Right lobe of liver (tissue), 6 donors: ENCODE data around the gene RPS6KB2. TPM values are rescaled to one million over a fixed set of nuclear protein-coding genes. Genes with fewer than 3 reads are reported as not detected.
A peak's percentile ranks its signal among the peaks of the same experiment; 100 is the strongest.
"Not testable (repeated sequence)": the region's sequence is repeated elsewhere in the genome, so short reads cannot be mapped to it uniquely, and the experiment has no call there.

Source experiments
- ATAC-seq, 4 donors: fragments of 200-7000 bp; cut with Tn5 transposase; one replicate each; pipeline ENCODE4 v1.9.1; 2020; ENCODE audit warnings: mild to moderate bottlenecking in 4 of 4, moderate library complexity in 4 of 4
- DNase-seq, 3 donors: peaks; one replicate each; pipeline ENCODE4 v3.0.0-alpha.2; 2020
- H3K27ac ChIP-seq, 3 donors: fragments of 200-600 bp; one replicate each; pipeline ENCODE4 v1.8.0; 2022
- H3K27me3 ChIP-seq, 2 donors: fragments of 200-600 bp; one replicate each; pipeline ENCODE4 v1.8.0; 2022
- H3K36me3 ChIP-seq, 4 donors: fragments of 200-600 bp; sonication (generic) in 1 of 4; one replicate each; pipeline versions ENCODE4 v1.5.1 to v1.8.0; 2017 to 2022; ENCODE audit warnings: control low read depth in 1 of 4
- H3K4me1 ChIP-seq, 4 donors: fragments of 200-600 bp; sonication (generic) in 1 of 4; one replicate each; pipeline versions ENCODE4 v1.5.1 to v1.8.0; 2017 to 2022; ENCODE audit warnings: control low read depth in 1 of 4
- H3K4me3 ChIP-seq, 3 donors: fragments of 200-600 bp; one replicate each; pipeline ENCODE4 v1.8.0; 2022
- H3K9me3 ChIP-seq, 4 donors: fragments of 200-600 bp; sonication (generic) in 1 of 4; one replicate each; pipeline versions ENCODE4 v1.5.1 to v1.8.0; 2017 to 2022; ENCODE audit warnings: control low read depth in 1 of 4
- CTCF ChIP-seq, 4 donors: fragments of 200-600 bp in 3 of 4; fragments of 450-650 bp in 1 of 4; IDR thresholded peaks; one replicate each; pipeline versions ENCODE4 v1.5.1 to v1.8.0; 2016 to 2022; ENCODE audit warnings: antibody characterized with exemption in 4 of 4, mild to moderate bottlenecking in 2 of 4
- POLR2A ChIP-seq: fragments of 450-650 bp; IDR thresholded peaks from one replicate; pipeline ENCODE4 v1.6.1; 2017; ENCODE audit warnings: antibody characterized with exemption, mild to moderate bottlenecking
- WGBS: methylation state at CpG from one replicate; pipeline ENCODE4 v1.1.6; 2018; ENCODE audit warnings: low coverage, low lambda C conversion rate; ENCODE audit not compliant: insufficient coverage; ENCODE audit errors: missing lambda C conversion rate; 5-methylcytosine and 5-hydroxymethylcytosine counted together
- intact Hi-C, 2 donors: fragments of 100-400 bp; cut with DNase I; formaldehyde crosslinking; loops; one replicate each; pipeline versions ENCODE4 v1.11.2 to v1.14.1; 2022
- total RNA-seq, 6 experiments: library from RNA; depleted of rRNA in 2 of 6; stranded (reverse); fragments of >200 nt in 2 of 6; fragmentation: NEBNext Ultra II Directional in 3 of 6; extraction: Animal tissue kit (Norgen Biotek cat#: 25700) in 3 of 6; gene quantifications; one replicate each; pipeline versions ENCODE4 v1.1.0 to v1.2.4, GENCODE V29; 2016 to 2023
- donor health status: DM: no; HTN: yes; CAD: no.
- donor health status: DM: no; HTN: no; CAD: no.
- donor health status: DM: no; HTN: no; CAD: no.
- donor health status: DM: no; HTN: yes; CAD: no.
- donor health status: DM: no; HTN: yes; CAD: no.

Gene RPS6KB2
- total RNA-seq, 6 experiments from 2014 or later = 18.8 to 37.1 (median 27.1) TPM

DNA sequence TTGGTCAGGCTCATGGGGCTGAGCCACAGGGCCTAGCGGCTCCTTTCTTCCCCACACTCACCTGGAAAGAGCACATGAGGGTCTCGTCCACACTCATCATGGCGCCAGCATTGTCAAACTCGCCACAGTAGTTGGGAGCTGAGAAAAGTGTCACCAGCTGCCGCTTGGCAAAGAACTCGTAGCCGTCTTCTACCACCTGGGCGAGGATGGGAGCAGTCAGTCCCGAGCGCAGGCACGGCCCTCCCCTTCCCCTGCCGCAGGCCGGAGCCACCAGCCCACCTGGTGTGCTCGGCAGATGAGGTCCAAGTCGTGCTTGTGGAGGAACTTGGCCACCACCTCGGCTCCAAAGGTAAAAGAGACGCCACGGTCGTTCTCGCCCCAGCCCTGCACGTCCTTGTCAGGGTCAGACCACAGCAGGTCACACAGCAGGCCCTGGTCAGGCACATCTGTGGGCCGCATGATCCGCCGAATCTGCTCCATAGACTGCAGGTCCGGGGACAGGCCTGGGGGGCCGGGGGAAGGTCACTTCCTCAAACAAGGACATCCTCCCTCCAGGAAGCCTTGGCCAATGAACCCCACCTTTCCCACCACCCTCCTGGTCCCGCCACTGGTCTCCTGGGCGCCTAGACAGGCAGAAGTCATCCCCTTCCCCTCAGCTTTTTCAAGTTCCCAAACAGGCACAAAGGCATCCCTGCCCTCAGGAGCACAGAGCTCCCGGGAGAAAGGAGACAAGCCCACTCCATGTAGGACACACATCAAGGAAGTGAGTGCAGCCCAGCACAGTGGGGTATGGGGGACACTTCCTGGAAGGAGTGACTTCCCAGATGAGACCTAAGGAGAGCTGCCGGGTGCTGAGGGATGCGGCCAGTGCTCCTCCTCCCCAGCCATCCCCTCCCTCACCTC lies 29.4 kb upstream of the RPS6KB2 start:
- ATAC-seq (no peak), DNase-seq (no peak)
- WGBS = 79% methylated on average over 8 of the region's 31 CpGs
- TF ChIP-seq CTCF (IDR thresholded peaks at IDR 0.05) (no peak), POLR2A (no peak)
- Histone ChIP-seq H3K9me3 (no peaks in the 10 kb centered on the region), H3K4me1 (peaks cover 0 to 24% (median 5%) of the 10 kb centered on the region in 4 donors), H3K27ac (no peak overlapping the region), H3K36me3 (peaks cover 3 to 34% (median 17%) of the 10 kb centered on the region in 4 donors), H3K4me3 (no peak overlapping the region), H3K27me3 (no peaks in the 10 kb centered on the region)
- intact Hi-C loops = loop anchor here in 1 of 2 donors (10.0 kb wide), 1 partner anchor 106 kb away; the partner anchor contains the start of genes CDK2AP2 and PITPNM1

GRCh38 chr11:67400251-67400941 lies 27.9 kb upstream of the RPS6KB2 start:
- DNase-seq = no peak
- H3K4me1 ChIP-seq = peaks cover 0 to 24% (median 5%) of the 10 kb centered on the region in 4 donors
- peak overlapping the region in 2 of 3 donors; percentile 77 to 88 for H3K27ac ChIP-seq
- peak overlapping the region; percentile 95 to 99 (median 98) for H3K4me3 ChIP-seq
- H3K36me3 ChIP-seq = peaks cover 3 to 33% (median 17%) of the 10 kb centered on the region in 4 donors
- TF ChIP-seq POLR2A = no peak
- TF ChIP-seq CTCF (IDR thresholded peaks at IDR 0.05) = no peak
- no peaks in the 10 kb centered on the region for H3K27me3 ChIP-seq
- intact Hi-C loops = no loop called here
- 21% methylated on average over 14 of the region's 23 CpGs for WGBS
- no peak for ATAC-seq
- H3K9me3 ChIP-seq = no peaks in the 10 kb centered on the region

DNA sequence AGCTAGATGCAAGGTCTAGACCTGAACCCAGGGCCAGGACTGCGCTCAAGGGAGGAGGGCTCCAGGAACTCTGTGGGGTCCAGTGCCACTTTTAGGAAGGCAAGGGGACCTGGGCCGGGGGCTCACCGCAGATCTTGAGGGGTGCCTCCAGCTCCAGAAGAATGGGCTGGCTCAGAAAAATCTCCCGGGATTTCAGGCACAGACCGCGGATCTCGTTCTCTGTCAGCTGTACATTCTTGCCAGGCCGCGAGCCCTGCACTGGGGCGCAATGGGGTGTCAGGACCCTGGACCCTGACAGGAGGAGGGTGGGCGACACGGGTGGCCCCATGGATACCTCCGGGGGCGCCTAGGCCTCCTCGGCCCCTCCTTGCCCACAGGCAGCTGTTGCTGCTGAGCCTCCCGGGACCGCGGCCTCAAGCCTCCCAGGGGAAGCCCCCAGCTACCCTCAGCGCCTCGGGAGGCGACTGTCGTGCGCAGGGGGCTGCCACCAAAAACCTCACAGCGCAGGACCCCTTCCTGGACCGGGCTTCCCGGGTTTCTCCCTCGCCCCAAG lies 27.3 kb upstream of the RPS6KB2 start:
- TF ChIP-seq POLR2A (no peak), CTCF (IDR thresholded peaks at IDR 0.05) (no peak)
- H3K27ac ChIP-seq = peak overlapping the region; percentile 77 to 90 (median 88)
- no peaks in the 10 kb centered on the region for H3K9me3 ChIP-seq
- peaks cover 0 to 24% (median 5%) of the 10 kb centered on the region in 4 donors for H3K4me1 ChIP-seq
- intact Hi-C loops = no loop called here
- 25% methylated on average over 1 of the region's 27 CpGs for WGBS
- peak overlapping the region; percentile 95 to 99 (median 98) for H3K4me3 ChIP-seq
- H3K27me3 ChIP-seq = no peaks in the 10 kb centered on the region
- ATAC-seq (no peak), DNase-seq (no peak)
- H3K36me3 ChIP-seq = peaks cover 3 to 31% (median 17%) of the 10 kb centered on the region in 4 donors

DNA sequence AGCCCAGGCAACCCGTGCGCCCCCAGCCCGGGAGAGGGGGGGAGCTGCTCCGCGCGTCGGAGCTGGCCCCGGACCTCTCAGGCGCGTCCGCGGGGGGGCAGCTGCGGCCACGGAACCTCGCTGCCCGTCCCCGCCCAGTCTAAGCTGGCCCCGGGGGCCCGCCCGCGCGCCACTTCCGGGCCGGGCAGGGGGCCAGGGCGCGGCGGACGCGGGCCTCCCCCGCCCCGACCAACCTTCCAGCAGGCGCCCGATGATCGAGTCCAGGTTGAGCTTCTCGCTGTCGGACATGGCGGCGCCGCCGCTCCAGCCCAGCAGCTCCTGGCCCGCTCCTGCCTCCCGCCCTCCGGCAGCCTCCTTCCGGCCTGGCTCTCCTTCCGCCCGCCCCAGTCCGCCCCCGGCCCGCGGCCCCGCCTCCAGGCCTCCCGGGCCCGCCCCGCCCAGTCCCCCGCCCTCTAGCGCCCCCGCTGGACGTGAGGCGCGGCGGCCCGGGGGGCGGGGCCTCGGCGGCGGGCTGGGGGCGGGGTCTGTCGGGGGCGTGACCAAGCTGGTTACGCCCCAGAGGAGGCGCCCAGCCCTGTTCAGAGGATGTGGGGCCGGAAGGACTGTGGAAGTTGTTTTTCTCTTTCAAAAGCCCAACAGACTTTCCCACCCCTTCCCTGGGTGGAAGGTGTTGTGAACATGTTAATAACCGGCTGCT lies 26.7 kb upstream of the RPS6KB2 start, which contains the start of gene PPP1CA:
Gene PPP1CA (minus strand): TSS at position 364 of the 697 bp plus-strand sequence. CDS start 76 bp downstream, at position 288.
- ATAC-seq = peak; percentile 82 to 93 (median 86)
- Histone ChIP-seq H3K27ac (peak within 1 kb of the TSS; percentile 77 to 90 (median 88)), H3K27me3 (no peaks in the 10 kb centered on the region), H3K4me3 (peak within 1 kb of the TSS; percentile 95 to 99 (median 98)), H3K9me3 (no peaks in the 10 kb centered on the region), H3K36me3 (peaks cover 3 to 31% (median 17%) of the 10 kb centered on the region in 4 donors), H3K4me1 (peaks cover 0 to 24% (median 5%) of the 10 kb centered on the region in 4 donors)
- TF ChIP-seq POLR2A = peak; percentile 67
- peak; percentile 28 to 76 (median 38) for TF ChIP-seq CTCF (IDR thresholded peaks at IDR 0.05)
- WGBS = 0% methylated on average over 9 of the region's 73 CpGs
- DNase-seq = peak; percentile 93 to 95 (median 94)
- intact Hi-C loops = no loop called here

DNA sequence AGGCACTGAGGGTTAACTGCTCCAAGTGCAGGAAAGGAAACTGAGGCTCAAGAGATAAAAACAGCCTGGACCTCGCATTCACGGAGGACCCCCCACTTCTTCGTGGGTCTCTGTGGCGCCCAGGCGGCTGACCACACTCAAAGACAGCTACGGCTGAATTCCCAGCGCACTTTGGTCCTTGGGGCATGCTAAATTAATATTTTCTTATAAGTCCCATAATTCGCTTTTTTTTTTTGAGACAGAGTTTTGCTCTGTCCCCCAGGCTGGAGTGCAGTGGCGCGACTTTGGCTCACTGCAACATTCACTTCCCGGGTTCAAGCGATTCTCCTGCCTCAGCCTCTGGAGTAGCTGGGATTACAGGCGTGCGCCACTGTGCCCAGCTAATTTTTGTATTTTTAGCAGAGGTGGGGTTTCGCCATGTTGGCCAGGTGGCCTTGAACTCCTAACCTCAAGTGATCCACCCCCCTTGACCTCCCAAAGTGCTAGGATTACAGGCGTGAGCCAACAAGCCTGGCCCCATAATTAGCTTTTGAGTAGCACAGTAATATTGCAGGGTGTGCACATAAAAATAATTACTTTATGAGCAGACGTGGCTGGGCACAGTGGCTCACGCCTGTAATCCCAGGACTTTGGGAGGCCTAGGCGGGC lies 26.0 kb upstream of the RPS6KB2 start:
- H3K27me3 ChIP-seq, DNase-seq, intact Hi-C loops, ATAC-seq, H3K9me3 ChIP-seq: not testable (repeated sequence)
- H3K4me1 ChIP-seq = peaks cover 0 to 24% (median 5%) of the 10 kb centered on the region in 4 donors
- 58% methylated on average over 15 of the region's 19 CpGs for WGBS
- H3K36me3 ChIP-seq = peaks cover 3 to 30% (median 14%) of the 10 kb centered on the region in 4 donors
- peak overlapping the region in 2 of 3 donors; percentile 26 to 98 for H3K4me3 ChIP-seq
- peak overlapping the region in 2 of 3 donors; percentile 73 to 88 for H3K27ac ChIP-seq

DNA sequence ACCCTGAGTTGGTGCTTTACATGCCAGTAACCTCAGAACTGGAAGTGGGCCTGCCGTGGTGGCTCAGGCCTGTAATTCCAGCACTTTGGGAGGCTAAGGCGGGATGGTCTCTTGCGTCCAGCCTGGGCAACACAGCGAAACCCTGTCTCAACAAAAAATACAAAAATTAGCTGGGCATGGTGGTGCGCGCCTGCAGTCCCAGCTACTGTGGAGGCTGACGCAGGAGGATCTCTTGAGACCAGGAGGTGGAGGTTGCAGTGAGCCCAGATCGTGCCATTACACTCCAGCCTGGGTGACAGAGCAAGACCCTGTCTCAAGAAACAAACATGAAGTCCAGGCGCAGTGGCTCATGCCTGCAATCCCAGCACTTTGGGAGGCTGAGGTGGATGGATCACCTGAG lies 25.2 kb upstream of the RPS6KB2 start:
- H3K9me3 ChIP-seq, intact Hi-C loops, H3K4me3 ChIP-seq, ATAC-seq, H3K27me3 ChIP-seq, DNase-seq, H3K27ac ChIP-seq: not testable (repeated sequence)
- 85% methylated on average over 6 of the region's 9 CpGs for WGBS
- H3K4me1 ChIP-seq = peaks cover 0 to 24% (median 5%) of the 10 kb centered on the region in 4 donors
- peaks cover 0 to 22% (median 9%) of the 10 kb centered on the region in 4 donors for H3K36me3 ChIP-seq
